Retina (tissue), 1 donor: ENCODE data around the gene SMIM35.
"Not testable (repeated sequence)": the region's sequence is repeated elsewhere in the genome, so short reads cannot be mapped to it uniquely, and the experiment has no call there.

Experiments used
- DNase-seq: peaks from one replicate; pipeline ENCODE4 v3.0.0-alpha.2; 2016

SMIM35 gene

GRCh38 chr11:117978291-117978910 lies 108.4 kb downstream of the SMIM35 start:
- DNase-seq, result not testable (repeated sequence)

- DNase-seq, result not testable (repeated sequence)
These were observed 109.0 kb downstream of the SMIM35 start for GRCh38 chr11:117977612-117978264.

GRCh38 chr11:117977029-117977428 lies 109.7 kb downstream of the SMIM35 start:
- no peak for DNase-seq

- DNase-seq, result no peak
These were observed 110.3 kb downstream of the SMIM35 start for GRCh38 chr11:117976445-117976844.

- DNase-seq, result no peak
These were observed 113.3 kb downstream of the SMIM35 start for GRCh38 chr11:117973503-117973860.

GRCh38 chr11:117972629-117973502 lies 113.9 kb downstream of the SMIM35 start:
- DNase-seq, result no peak

GRCh38 chr11:117972044-117972443 lies 114.7 kb downstream of the SMIM35 start:
- DNase-seq, result no peak

- no peak for DNase-seq
These were observed 116.3 kb downstream of the SMIM35 start for GRCh38 chr11:117970400-117971024.

- DNase-seq, result no peak
These were observed 117.4 kb downstream of the SMIM35 start for GRCh38 chr11:117969160-117969991.

- no peak for DNase-seq
These were observed 119.9 kb downstream of the SMIM35 start for GRCh38 chr11:117966908-117967307.

GRCh38 chr11:117962826-117963225 lies 123.9 kb downstream of the SMIM35 start:
- DNase-seq, result no peak

- DNase-seq, result no peak
These were observed 124.9 kb downstream of the SMIM35 start for GRCh38 chr11:117961896-117962295.

- no peak for DNase-seq
These were observed 126.4 kb downstream of the SMIM35 start for GRCh38 chr11:117960406-117960805.

GRCh38 chr11:117959438-117960149 lies 127.2 kb downstream of the SMIM35 start:
- no peak for DNase-seq

GRCh38 chr11:117958949-117959348 lies 127.8 kb downstream of the SMIM35 start:
- no peak for DNase-seq
